AG04450 (cell line): ENCODE results near the gene TRAF1. TPM values are rescaled to one million over a fixed set of nuclear protein-coding genes. Genes with fewer than 3 reads are reported as not detected.

Experiments used
- CTCF ChIA-PET: fragments of 300-600, 350-600 bp; formaldehyde crosslinking; extraction: SDS; loops from one replicate; lab custom pipeline; 2022; ENCODE audit warnings: antibody characterized with exemption, inconsistent platforms; lab: Charles Lee
- POLR2A ChIA-PET: fragments of 350-600 bp; formaldehyde crosslinking; extraction: SDS; loops from one replicate; lab custom pipeline; 2021; ENCODE audit warnings: antibody characterized with exemption, inconsistent platforms; lab: Yijun Ruan, JAX
- DNase-seq: peaks from one replicate; pipeline ENCODE4 v3.0.0-alpha.2; 2011; ENCODE audit warnings: low read depth, low spot score
- H3K27ac ChIP-seq: one replicate; pipeline ENCODE4 v1.5.1; 2012; ENCODE audit warnings: low read depth, low read length, control low read depth
- H3K27me3 ChIP-seq: one replicate; pipeline ENCODE4 v1.6.0; 2012; ENCODE audit warnings: low read length; ENCODE audit not compliant: control insufficient read depth, insufficient read depth
- H3K4me3 ChIP-seq: 2 replicates; pipeline ENCODE4 v1.5.1; 2011; ENCODE audit warnings: mild to moderate bottlenecking, low read depth, low read length, control low read depth
- H3K9me3 ChIP-seq: 2 replicates; pipeline ENCODE4 v1.5.1; 2012; ENCODE audit warnings: low read length; ENCODE audit not compliant: control insufficient read depth, insufficient read depth
- CTCF ChIP-seq: IDR thresholded peaks from 2 replicates; pipeline ENCODE4 v1.5.1; 2011; ENCODE audit warnings: low read depth, low read length, control low read depth, inconsistent platforms
- polyA plus RNA-seq: library from polyadenylated mRNA; depleted of rRNA; stranded (reverse); fragments of >200 nt; gene quantifications from 2 replicates; pipeline ENCODE4 v1.2.3, GENCODE V29; 2011

The TRAF1 gene
- polyA plus RNA-seq, 1 experiment, result 3.7 TPM

GRCh38 chr9:120863833-120864232 lies 62.8 kb downstream of the TRAF1 start:
- Histone ChIP-seq H3K27ac (no peak overlapping the region), H3K27me3 (no peaks in the 10 kb centered on the region), H3K4me3 (no peak overlapping the region), H3K9me3 (no peaks in the 10 kb centered on the region)
- CTCF ChIA-PET, result no interaction called here
- POLR2A ChIA-PET, result no interaction called here
- no peak for TF ChIP-seq CTCF
- no peak for DNase-seq

- no peak for DNase-seq
- Histone ChIP-seq H3K9me3 (no peaks in the 10 kb centered on the region), H3K27ac (no peak overlapping the region), H3K27me3 (no peaks in the 10 kb centered on the region), H3K4me3 (no peak overlapping the region)
- POLR2A ChIA-PET, result no interaction called here
- CTCF ChIA-PET, result no interaction called here
- no peak for TF ChIP-seq CTCF
Measured at GRCh38 chr9:120862452-120862851, 64.1 kb downstream of the TRAF1 start.

- DNase-seq, result no peak
- TF ChIP-seq CTCF, result no peak
- H3K27ac ChIP-seq, result no peak overlapping the region
- no peaks in the 10 kb centered on the region for H3K27me3 ChIP-seq
- no peak overlapping the region for H3K4me3 ChIP-seq
- POLR2A ChIA-PET, result no interaction called here
- CTCF ChIA-PET, result no interaction called here
- H3K9me3 ChIP-seq, result no peaks in the 10 kb centered on the region
Measured at GRCh38 chr9:120861935-120862334, 64.7 kb downstream of the TRAF1 start.

- ChIA-PET POLR2A (interaction anchor here (0.6 kb wide), 1 partner anchor 48 kb away, joined by 3 read pairs; no protein-coding TSS in a partner anchor), CTCF (no interaction called here)
- H3K27me3 ChIP-seq, result no peaks in the 10 kb centered on the region
- no peaks in the 10 kb centered on the region for H3K9me3 ChIP-seq
- no peak overlapping the region for H3K4me3 ChIP-seq
- TF ChIP-seq CTCF, result no peak
- no peak overlapping the region for H3K27ac ChIP-seq
- DNase-seq, result no peak
Measured at GRCh38 chr9:120860083-120860482, 66.5 kb downstream of the TRAF1 start.

- Histone ChIP-seq H3K27ac (no peak overlapping the region), H3K9me3 (no peaks in the 10 kb centered on the region), H3K27me3 (no peaks in the 10 kb centered on the region), H3K4me3 (no peak overlapping the region)
- no peak for DNase-seq
- ChIA-PET CTCF (no interaction called here), POLR2A (no interaction called here)
- no peak for TF ChIP-seq CTCF
Measured at GRCh38 chr9:120859361-120859760, 67.2 kb downstream of the TRAF1 start.
